KOPT-K1 (cell line): ENCODE results near the gene TRPV4.

Source experiments
- H3K27ac ChIP-seq: fragments of 200-600 bp; sonication (generic); 2 replicates; pipeline ENCODE4 v1.5.1; 2016; ENCODE audit warnings: antibody characterized with exemption, mild to moderate bottlenecking, low read depth, low read length; ENCODE audit not compliant: poor library complexity, severe bottlenecking
- H3K36me3 ChIP-seq: fragments of 200-600 bp; sonication (generic); 2 replicates; pipeline ENCODE4 v1.5.1; 2017; ENCODE audit warnings: antibody characterized with exemption, mild to moderate bottlenecking, low read length, moderate library complexity; ENCODE audit not compliant: insufficient read depth
- H3K9me3 ChIP-seq: fragments of 200-600 bp; sonication (generic); 2 replicates; pipeline ENCODE4 v1.5.1; 2017; ENCODE audit warnings: antibody characterized with exemption, low read length, mild to moderate bottlenecking; ENCODE audit not compliant: insufficient read depth, poor library complexity, severe bottlenecking

TRPV4 gene

DNA sequence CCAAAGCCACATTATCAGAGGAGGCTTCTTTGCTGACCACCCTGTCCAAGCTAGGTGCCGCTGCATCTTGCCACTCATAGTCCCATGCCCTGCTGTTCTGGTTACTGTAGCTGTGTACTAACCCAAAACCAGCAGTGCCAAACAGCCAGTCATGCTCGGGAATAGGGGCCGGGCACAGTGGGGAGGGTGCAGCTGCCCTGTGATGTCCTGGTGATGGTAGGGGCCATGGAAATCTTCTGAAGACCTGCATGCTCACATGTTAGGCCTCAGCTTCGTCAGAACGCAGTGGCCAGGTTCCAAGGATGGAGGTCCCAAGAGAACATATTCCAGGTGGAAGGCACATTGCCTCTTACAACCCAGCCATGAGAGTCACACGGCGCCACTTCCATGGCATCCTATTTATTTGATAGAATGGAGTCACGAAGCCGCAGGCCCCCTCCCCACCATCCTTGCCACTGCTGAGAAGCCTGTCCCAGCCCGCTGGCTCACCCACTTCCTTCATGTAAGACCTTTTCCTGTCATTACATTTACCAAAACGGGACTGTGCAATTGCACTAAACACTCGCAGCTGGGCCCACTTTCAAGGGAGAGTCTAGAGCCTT lies 71.0 kb downstream of the TRPV4 start:
- no peak overlapping the region for H3K27ac ChIP-seq
- no peaks in the 10 kb centered on the region for H3K36me3 ChIP-seq
- peaks cover 8% of the 10 kb centered on the region for H3K9me3 ChIP-seq

DNA sequence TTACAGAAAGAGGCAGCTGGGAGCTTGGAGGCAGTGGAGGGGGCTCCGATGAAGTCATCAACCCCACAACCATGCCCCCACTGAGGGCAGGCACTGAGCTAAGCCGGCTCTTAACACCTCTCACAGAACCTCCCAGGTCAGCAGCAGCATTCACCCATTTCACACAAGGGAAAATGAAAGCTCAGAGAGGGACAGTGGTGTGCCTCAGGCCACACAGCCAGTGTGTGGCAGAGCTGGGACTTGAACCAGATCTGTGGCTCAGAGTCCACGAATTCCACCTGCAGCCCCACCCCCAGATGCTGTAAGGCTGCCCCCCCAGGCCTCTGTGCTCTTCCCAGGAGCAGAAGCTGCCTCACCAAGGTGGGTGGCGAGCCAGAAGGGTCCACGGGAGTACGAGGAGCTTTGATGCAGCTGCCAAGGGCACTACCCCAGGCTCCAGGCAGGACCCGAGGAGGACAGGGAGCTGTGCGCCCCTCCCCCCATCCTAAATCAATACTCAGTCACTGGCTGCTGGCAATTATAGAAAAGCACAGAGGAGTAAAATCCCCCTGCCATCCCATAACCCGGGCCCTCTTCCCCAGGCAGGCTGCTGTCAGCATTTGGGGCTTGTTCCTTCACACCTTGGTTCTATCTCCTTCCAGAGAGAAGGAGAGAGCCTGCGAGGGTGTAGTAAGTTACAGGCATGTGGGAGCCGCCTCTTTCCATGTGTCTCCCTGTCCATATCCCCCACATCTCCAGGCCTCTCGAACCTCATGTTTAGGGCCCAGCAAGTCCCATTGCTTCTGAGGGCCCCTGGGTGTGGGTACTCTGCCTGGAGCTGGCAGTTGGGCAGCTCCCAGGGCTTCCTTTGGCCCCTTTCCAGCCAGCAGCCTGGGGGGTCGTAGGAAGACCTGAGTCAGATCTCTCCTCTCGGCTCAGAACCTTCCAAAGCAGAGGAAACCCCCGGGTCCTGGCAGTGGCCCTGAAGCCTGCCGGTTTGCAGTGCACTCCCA lies 72.0 kb downstream of the TRPV4 start:
- Histone ChIP-seq H3K27ac (no peak overlapping the region), H3K9me3 (peaks cover 17% of the 10 kb centered on the region), H3K36me3 (no peaks in the 10 kb centered on the region)

DNA sequence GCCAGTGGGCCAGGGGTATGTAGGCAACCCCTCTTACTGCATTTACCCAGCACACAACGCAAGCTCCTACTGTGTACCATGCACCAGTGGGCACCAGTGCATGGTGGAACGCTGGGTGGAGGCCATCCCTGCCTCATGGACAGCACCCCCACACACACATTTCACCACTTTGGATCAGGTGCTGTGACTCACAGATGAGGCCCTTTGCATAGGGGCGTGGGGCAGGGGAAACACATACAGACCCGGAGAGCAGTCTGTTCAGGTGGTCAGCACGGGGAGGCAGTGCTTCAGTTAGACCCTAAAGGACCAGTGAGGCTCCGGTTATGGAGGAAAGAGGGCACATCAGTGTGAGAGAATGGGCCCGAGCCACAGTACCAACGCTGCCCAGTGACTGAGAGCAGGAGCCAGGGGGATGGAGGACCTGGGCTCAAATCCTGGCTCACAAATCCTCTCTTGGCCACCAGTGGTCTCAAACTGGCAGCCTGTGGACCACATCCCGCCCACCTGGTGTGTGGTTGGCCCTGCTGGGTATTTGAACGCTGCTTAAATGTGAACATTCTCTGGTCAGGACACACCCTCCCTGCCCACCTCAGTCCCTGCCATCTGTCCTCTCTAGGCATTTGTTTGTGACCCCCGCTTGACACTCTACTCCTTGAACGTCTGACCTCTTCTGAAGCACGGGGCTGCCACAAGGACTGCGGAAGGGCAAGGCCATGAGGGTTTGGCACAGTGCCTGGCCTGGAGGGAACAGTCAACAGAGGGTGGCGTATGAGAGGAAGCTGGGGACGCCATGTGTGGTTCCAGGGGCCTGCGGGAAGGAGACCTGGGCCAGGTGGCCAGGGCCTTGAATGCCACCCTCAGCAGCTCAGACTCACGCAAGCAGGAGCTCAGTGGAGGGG lies 72.9 kb downstream of the TRPV4 start:
- Histone ChIP-seq H3K27ac (no peak overlapping the region), H3K36me3 (no peaks in the 10 kb centered on the region), H3K9me3 (peaks cover 25% of the 10 kb centered on the region)

DNA sequence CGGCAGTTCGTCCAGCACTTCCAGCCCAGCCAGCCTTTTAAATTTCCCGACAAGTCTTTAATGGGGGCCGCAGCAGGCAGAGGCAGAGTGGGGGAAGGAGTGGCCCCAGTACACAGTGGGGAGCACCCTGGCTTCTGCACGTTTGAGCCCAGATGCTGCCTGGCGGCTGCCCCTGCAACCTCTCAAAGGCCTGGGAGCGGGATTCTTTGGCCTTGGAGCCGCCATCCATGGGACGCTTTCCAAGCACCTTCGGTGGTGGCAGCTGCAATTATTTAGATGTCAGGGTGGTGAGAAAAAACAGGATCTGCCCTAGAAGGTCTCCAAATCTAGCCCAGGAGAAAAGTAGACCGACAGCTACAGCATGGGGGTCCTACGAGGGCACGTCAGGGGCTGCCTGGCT lies 73.6 kb downstream of the TRPV4 start:
- peaks cover 25% of the 10 kb centered on the region for H3K9me3 ChIP-seq
- H3K27ac ChIP-seq = no peak overlapping the region
- no peaks in the 10 kb centered on the region for H3K36me3 ChIP-seq

DNA sequence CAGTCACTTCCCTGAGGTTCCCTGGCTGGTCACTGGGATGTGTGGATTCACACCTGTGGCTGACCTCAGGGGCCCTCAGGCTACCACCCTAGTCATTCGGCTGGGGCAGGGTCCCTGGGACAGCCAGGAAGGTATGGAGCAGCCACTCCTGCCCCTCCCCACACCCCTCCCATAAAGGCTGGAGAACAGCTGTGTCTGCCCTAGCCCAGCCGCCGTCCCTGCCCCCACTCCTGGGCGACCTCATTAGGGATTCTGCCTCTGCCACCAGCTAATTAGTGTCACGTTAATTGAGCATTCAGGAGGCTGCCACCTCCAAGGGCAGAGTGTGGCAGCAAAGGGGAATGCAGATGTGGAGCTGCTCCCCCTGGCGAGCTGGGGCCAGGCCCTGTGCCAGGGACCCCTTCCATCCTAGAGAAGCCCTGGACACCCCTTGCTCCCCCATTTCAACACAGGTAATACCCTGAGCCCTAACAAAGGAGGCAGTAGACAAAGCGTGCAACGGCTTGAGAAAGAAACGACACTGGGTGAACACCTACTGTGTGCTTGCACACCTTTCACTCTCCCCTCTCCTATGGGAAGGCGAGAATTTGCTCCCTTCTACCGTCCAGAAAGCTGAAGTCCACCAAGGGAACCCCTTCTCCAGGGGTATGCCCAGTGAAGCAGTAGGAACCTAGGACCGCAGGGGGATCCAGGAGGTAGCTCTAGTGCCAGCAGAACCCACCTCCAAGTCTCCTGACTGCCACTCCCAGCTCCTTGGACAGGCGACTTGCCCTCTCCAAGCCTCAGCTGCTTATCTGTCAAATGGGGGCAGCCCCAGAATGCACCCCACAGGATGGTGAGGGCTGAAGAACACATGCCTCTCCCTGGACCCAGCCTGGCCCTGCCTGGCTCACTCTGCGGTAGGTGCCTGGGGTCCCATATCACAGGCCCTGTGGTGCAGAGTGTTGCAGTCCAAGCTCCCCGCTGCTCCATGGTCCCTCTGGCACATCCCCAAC lies 74.5 kb downstream of the TRPV4 start:
- H3K36me3 ChIP-seq = no peaks in the 10 kb centered on the region
- H3K27ac ChIP-seq = no peak overlapping the region
- peaks cover 25% of the 10 kb centered on the region for H3K9me3 ChIP-seq

DNA sequence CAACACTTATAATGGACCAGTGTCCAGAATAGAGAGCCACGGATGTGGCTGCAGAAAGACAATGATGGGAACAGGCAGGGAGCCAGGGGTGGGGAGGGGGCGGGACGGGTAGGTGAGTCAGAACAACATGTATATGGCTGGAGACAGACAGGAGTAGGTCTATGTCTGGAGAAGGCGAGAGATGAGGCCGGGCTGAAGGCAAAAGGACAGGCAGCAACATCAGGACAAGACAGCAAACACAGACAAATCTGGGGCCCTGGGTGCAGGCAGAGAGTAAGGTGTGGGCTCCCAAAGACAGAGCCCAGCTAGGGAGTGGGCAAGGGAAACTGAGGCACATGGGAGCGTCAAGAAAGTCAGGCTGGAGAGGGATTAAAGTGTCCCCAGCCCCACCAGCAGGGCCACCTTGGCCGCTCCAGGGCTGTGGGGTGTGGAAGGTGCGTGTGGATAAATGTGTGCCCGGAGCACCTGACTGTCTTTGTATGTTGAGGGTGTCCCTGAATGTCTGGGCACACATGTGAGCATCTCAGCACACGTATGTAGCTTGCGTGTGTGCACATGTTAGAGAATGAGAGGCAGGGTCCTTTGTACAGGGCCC lies 75.4 kb downstream of the TRPV4 start:
- Histone ChIP-seq H3K9me3 (peaks cover 20% of the 10 kb centered on the region), H3K27ac (no peak overlapping the region), H3K36me3 (no peaks in the 10 kb centered on the region)

DNA sequence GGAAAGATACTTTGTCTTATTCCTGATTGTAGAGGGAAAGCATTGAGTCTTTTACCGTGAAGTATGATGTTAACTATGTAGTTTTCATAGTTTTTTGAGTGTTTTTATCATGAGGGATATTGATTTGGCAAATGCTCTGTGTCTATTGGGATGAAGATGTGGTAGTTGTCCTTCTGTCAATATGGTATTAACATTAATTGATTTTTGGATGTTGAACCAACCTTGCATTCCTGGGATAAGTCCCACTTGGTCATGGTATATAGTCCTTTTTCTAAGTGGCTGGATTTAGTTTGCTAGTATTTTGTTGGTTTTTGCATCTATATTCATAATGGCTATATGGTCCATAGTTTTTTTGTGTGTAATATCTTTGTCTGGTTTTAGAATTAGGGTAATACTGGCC lies 76.7 kb downstream of the TRPV4 start:
- H3K27ac ChIP-seq = no peak overlapping the region
- no peaks in the 10 kb centered on the region for H3K36me3 ChIP-seq
- H3K9me3 ChIP-seq = peaks cover 20% of the 10 kb centered on the region

DNA sequence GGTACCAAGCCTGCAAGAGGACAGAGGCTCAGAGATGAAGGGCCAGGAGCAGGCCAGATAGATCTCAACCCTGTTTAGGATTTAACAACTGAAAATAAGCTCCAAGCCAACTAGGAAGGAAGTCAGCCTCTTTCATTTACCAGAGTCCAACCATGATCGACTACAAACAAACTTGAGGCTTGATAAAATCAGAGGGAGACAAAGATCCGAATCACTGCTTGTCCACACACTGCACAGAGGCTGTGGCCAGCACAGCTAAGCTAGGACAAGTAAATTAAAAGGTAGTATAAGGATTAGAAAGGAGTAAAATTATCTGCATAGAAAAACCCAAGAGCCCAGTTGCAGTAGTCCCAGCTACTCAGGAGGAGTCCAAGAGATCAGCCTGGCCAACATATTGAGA lies 79.2 kb downstream of the TRPV4 start:
- Histone ChIP-seq H3K27ac (no peak overlapping the region), H3K9me3 (peaks cover 20% of the 10 kb centered on the region), H3K36me3 (no peaks in the 10 kb centered on the region)

DNA sequence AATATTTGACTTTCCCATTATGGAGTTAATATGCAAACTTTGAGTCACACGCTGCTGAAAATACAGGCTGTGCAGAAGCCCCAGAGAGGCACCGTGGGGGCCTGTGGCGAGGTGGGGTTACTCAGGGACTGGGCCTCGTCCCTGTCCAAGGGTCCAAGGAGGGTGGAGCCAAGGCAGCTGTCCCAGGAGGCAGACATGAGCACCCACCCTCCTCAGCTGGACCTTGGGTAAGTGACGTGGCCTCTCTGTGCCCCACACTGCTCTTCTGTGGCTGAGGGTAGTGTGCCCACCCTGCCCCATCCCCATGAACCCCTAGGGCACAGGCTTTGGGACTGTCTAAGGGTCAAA lies 80.2 kb downstream of the TRPV4 start:
- Histone ChIP-seq H3K27ac (no peak overlapping the region), H3K36me3 (no peaks in the 10 kb centered on the region), H3K9me3 (peaks cover 20% of the 10 kb centered on the region)

DNA sequence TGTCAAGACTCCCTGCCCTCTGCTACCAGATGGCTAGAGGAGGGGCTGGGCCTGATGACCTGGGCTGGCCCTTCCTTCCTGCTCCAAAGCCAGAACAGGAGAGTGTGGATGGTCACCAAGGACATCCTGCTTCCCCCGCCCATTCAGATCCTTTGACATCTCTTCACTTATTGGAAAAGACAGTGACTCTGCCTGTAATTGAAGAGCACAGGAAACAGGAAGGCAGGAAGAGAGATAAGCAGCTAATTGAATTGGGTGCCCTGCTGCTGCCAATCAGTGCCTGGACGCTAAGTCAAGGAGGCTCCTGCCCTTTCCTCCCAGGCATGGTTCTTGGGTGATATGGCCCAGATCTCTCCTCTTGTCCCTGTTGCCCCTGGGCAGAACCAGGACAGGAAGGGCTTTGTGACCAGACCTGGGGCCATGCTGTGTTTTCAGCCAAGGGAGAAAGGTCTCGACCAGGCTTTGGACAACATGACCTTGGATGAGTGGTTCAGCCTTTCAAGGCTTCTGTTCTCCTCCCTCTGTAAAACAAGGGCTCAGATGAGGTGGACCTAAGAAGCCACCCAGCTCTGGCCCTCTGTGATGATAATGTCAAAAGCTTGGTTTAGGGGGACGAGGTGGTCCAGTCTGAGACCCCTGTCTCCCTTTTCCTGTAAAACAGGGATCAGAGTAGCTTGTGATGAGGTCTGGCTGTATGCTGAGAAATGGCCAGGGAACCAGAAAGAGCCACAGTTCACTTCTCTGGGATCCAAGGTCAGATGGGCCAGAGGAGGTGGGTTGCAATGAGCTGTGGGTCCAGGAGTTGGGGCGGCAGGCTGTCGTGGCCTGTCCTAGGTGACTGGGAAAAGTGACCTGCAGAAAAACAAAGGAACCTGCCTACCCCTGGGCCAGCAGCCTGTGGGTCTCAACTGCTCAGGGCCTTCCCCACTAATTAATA lies 80.8 kb downstream of the TRPV4 start:
- no peak overlapping the region for H3K27ac ChIP-seq
- peaks cover 20% of the 10 kb centered on the region for H3K9me3 ChIP-seq
- H3K36me3 ChIP-seq = no peaks in the 10 kb centered on the region

DNA sequence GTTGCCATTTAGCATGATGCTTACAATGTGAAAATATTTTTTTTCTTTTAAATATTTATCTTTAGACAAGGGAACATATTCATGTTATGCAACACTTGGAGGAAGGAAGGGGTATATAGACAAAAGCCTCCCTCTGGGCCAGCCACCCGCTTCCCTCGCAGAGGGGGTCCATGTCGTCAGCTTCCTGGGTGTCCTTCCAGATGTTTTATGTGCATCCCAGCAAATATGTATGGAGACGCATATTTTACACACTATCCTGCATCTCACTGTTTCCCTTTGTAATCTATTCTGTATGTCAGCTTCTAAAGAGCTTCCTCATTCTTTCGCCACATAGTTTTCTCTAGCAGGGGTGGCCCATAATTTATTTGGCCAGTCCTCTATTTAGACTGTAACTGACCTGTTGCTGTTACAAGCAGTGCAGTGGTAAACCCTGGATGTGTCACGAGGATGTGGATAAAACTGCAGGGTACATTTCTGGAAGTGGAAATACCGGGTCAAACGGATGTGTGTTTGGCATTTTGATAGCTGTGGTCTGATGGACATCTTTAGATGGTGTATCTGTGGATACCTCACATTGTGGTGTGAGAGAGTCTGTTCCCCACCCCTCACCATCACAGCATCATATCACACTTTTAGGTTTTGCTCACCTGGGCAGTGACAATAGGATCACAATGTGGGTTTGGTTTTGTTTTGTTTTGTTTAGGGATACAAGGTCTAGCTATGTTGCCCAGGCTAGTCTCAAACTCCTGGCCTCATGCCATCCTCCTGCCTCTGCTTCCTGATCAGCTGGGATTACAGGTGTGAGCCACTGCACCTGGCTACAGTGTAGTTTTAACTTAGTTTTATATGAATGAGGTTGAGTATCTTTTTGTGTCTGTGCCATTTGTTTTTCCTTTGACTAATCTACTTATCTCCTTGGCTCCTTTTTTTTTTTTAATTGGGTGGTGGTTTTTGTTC lies 87.9 kb downstream of the TRPV4 start:
- Histone ChIP-seq H3K36me3 (no peaks in the 10 kb centered on the region), H3K9me3 (no peaks in the 10 kb centered on the region), H3K27ac (no peak overlapping the region)

DNA sequence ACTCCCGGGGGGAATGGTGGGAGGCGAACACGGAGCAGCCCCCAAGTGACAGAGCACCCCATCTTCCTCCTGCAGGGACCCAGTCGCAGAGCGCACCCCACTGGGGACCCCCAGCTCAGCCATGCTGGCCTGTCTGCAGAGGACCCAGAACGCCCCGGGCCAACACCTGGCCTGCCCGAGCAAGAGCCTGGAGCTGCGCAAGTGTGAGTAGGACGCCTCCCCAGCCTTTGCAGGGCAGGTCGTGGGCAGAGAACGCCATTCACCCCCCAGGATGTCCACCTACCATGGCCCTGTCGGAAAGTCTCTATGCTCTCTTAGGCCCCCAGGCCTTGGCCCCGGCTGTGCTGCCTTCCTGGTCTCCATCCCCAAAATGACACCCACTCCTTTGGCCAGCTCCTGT lies 89.2 kb downstream of the TRPV4 start:
- no peaks in the 10 kb centered on the region for H3K9me3 ChIP-seq

More for the DNA sequence above, 89.2 kb downstream of the TRPV4 start:
- Histone ChIP-seq H3K27ac (no peak overlapping the region), H3K36me3 (no peaks in the 10 kb centered on the region)
